Activated T-cell treated with anti-CD3 and anti-CD28 coated beads, Interleukin-2, amount 50 U/mL, for 4 hours (primary cell): Measurements from ENCODE around the gene TPPP3. TPM values are rescaled to one million over a fixed set of nuclear protein-coding genes. Genes with fewer than 3 reads are reported as not detected.

Experiments used
- ATAC-seq, 2 donors: fragments of 200-7000 bp; cut with Tn5 transposase; one replicate each; pipeline ENCODE4 v1.10.0; 2021
- DNase-seq: peaks from one replicate; pipeline ENCODE4 v3.0.0-alpha.2; 2020
- H3K27me3 Mint-ChIP-seq: one replicate; pipeline ENCODE4 v1.8.0; 2021; ENCODE audit warnings: low read depth, mixed read lengths
- H3K36me3 Mint-ChIP-seq: one replicate; pipeline ENCODE4 v1.8.0; 2022; ENCODE audit warnings: mixed read lengths; ENCODE audit not compliant: insufficient read depth
- H3K4me1 Mint-ChIP-seq: one replicate; pipeline ENCODE4 v1.8.0; 2021; ENCODE audit warnings: low read depth, mixed read lengths
- H3K4me3 Mint-ChIP-seq: one replicate; pipeline ENCODE4 v1.8.0; 2021; ENCODE audit warnings: mild to moderate bottlenecking, moderate library complexity, mixed read lengths
- H3K9me3 Mint-ChIP-seq: one replicate; pipeline ENCODE4 v1.8.0; 2021; ENCODE audit warnings: mixed read lengths
- total RNA-seq, 3 donors: library from RNA; stranded (reverse); gene quantifications; one replicate each; pipeline ENCODE4 v1.2.1, GENCODE V29; 2021

TPPP3 gene
- total RNA-seq, 3 donors from 2014 or later: 0.20 TPM; not detected in 2

GRCh38 chr16:67430977-67431774 lies 37.9 kb upstream of the TPPP3 start, which contains the start of gene HSD11B2:
Gene HSD11B2 (plus strand): TSS chr16:67431121. CDS start chr16:67431249, 128 bp downstream.
- Mint-ChIP-seq H3K36me3 (no peaks in the 10 kb centered on the region), H3K9me3 (no peaks in the 10 kb centered on the region), H3K4me3 (peak within 1 kb of the TSS; percentile 78), H3K27me3 (peaks cover 27% of the 10 kb centered on the region), H3K4me1 (peaks cover 8% of the 10 kb centered on the region)
- no peak for DNase-seq
- ATAC-seq: peak; percentile 59 to 65

DNA sequence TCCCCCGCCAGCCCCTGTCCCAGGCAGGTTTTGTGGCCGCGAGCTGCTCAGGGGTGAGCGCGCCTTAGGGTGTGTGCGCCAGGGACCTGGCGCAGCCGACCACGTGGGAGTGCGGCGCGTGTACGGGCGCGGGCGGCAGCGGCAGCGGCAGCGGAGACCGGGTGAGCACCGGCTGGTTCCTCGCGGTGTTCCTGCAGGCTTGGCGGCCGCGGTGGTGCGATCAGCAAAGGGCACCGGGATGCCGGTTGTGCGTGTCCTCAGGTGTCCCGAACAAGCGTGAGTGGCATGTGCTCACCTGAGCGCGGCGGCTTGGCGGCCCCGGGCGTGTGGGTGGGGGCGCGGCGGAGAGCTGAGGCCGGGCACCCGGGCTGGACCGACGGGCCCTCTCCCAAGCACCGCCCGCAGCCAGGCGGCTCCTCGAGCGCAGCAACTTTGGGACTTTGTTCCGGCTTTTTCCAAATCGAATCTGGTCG lies 37.2 kb upstream of the TPPP3 start:
- no peaks in the 10 kb centered on the region for H3K36me3 Mint-ChIP-seq
- DNase-seq (peak; percentile 35), ATAC-seq (peak; percentile 59 to 61)
- peaks cover 8% of the 10 kb centered on the region for H3K4me1 Mint-ChIP-seq
- H3K9me3 Mint-ChIP-seq: no peaks in the 10 kb centered on the region
- H3K27me3 Mint-ChIP-seq: peaks cover 30% of the 10 kb centered on the region
- H3K4me3 Mint-ChIP-seq: peak overlapping the region; percentile 78

DNA sequence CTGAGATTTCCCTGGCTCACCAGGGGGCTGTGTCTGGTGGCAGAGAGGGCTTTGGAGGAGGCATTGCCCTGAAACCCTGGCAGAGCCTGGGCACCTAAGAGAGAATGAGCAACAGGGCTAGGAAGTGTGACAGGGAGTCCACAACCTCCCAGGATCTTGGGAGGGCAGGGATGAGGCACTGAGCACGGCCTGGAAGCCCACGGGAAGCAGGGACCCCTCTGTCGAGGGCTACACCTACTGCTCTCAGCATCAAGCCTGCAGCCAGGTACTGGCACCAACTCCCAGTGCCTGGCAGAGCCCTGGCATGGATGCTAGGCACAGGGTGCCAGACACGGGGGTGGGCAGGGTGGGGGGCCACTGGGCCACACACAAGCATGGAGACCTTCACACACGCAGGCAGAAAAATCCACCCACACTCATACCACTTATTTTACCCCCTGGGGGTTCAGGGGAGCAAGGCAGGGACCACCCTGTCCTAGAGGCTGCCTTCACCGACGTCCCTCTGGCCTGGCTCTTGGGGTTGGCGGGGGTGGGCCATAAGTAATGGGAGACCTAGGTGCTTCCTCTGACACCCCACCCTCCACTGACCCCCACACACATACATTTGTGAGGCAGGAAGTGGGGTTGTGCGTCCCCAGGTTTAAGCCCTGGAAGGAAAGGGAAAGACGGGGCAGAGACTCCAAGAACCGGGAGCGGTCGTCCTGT lies 36.7 kb upstream of the TPPP3 start:
- Mint-ChIP-seq H3K4me3 (peak overlapping the region; percentile 78), H3K36me3 (no peaks in the 10 kb centered on the region), H3K27me3 (peaks cover 35% of the 10 kb centered on the region), H3K9me3 (no peaks in the 10 kb centered on the region), H3K4me1 (peaks cover 8% of the 10 kb centered on the region)
- no peak for DNase-seq
- peak in 1 of 2 donors; percentile 4 for ATAC-seq

GRCh38 chr16:67429053-67429798 lies 35.9 kb upstream of the TPPP3 start:
- no peak for ATAC-seq
- no peaks in the 10 kb centered on the region for H3K36me3 Mint-ChIP-seq
- peaks cover 8% of the 10 kb centered on the region for H3K4me1 Mint-ChIP-seq
- H3K4me3 Mint-ChIP-seq: peak overlapping the region; percentile 55
- no peak for DNase-seq
- H3K27me3 Mint-ChIP-seq: peaks cover 36% of the 10 kb centered on the region
- H3K9me3 Mint-ChIP-seq: no peaks in the 10 kb centered on the region

- ATAC-seq: peak; percentile 60 to 65
- Mint-ChIP-seq H3K27me3 (peaks cover 40% of the 10 kb centered on the region), H3K36me3 (no peaks in the 10 kb centered on the region), H3K4me1 (peaks cover 8% of the 10 kb centered on the region), H3K9me3 (no peaks in the 10 kb centered on the region), H3K4me3 (no peak overlapping the region)
- DNase-seq: peak; percentile 49
These were observed 34.9 kb upstream of the TPPP3 start for GRCh38 chr16:67428146-67428731.

- H3K27me3 Mint-ChIP-seq: peaks cover 40% of the 10 kb centered on the region
- no peak overlapping the region for H3K4me3 Mint-ChIP-seq
- no peaks in the 10 kb centered on the region for H3K9me3 Mint-ChIP-seq
- ATAC-seq (no peak), DNase-seq (no peak)
- H3K36me3 Mint-ChIP-seq: no peaks in the 10 kb centered on the region
- H3K4me1 Mint-ChIP-seq: peaks cover 6% of the 10 kb centered on the region
These were observed 33.7 kb upstream of the TPPP3 start for GRCh38 chr16:67426950-67427349.

DNA sequence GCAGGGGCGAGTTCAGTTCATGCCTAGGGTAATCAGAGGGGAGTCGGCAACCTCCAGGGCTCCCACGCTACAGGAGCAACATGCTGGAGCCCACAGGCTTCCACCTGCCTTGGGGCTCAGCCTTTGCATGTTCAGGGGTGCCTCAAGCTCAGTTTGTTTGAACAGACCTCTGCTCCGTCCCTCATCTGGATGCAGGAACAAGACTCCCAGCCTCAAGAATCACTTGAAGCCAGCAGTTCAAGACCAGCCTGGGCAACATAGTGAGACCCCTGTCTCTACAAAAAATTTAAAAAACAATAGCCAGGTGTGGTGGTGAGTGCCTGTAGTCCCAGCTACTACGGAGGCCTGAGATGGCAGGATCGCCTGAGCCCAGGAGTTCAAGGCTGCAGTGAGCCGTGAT lies 32.7 kb upstream of the TPPP3 start:
- ATAC-seq (no peak), DNase-seq (no peak)
- Mint-ChIP-seq H3K27me3 (peaks cover 40% of the 10 kb centered on the region), H3K9me3 (no peaks in the 10 kb centered on the region), H3K4me1 (peaks cover 3% of the 10 kb centered on the region), H3K4me3 (no peak overlapping the region), H3K36me3 (no peaks in the 10 kb centered on the region)

DNA sequence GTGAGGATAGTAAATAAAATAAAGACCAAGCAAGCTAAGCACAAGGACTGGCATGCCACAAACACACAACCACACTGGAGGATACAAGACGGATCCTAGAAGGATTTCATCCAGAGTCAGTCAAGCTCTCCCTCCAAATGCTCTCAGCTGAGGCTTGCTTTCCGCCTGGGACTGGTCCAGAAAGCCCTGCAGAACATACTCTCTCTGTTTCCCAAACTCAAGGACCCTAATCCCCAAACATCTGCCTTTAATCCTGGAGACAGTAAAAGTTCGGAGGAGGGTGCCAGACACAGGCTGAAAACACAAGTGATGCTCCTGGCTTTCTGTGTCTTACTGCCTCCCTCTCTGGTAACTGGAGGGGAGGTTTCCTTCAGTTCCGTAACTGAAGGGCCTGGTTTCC lies 32.3 kb upstream of the TPPP3 start:
- H3K4me3 Mint-ChIP-seq: no peak overlapping the region
- no peaks in the 10 kb centered on the region for H3K36me3 Mint-ChIP-seq
- peaks cover 40% of the 10 kb centered on the region for H3K27me3 Mint-ChIP-seq
- no peaks in the 10 kb centered on the region for H3K9me3 Mint-ChIP-seq
- ATAC-seq (no peak), DNase-seq (no peak)
- H3K4me1 Mint-ChIP-seq: peaks cover 3% of the 10 kb centered on the region

DNA sequence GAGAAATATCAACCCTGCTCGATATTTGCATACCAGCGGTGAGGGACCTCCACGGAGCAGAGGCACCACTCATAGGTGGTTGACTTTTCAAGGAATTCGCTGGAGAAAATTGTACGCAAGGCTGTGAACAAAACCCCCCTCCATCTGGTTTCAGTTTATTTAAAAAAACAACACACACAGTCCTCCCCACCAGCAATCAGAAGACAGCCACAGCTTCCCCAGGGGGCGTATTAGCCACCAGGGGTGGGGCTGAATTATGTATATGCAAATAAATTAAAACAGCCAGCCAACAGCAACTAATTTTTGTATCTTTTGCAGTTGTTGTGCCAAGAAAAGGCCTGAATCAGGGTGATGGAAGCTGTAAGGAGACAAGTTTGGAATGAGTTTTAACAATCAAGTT lies 31.8 kb upstream of the TPPP3 start:
- Mint-ChIP-seq H3K9me3 (no peaks in the 10 kb centered on the region), H3K4me3 (no peak overlapping the region), H3K27me3 (peaks cover 36% of the 10 kb centered on the region), H3K4me1 (no peaks in the 10 kb centered on the region), H3K36me3 (no peaks in the 10 kb centered on the region)
- no peak for ATAC-seq
- DNase-seq: no peak

GRCh38 chr16:67424261-67424615 lies 30.9 kb upstream of the TPPP3 start:
- no peaks in the 10 kb centered on the region for H3K9me3 Mint-ChIP-seq
- peaks cover 36% of the 10 kb centered on the region for H3K27me3 Mint-ChIP-seq
- no peaks in the 10 kb centered on the region for H3K4me1 Mint-ChIP-seq
- no peak overlapping the region for H3K4me3 Mint-ChIP-seq
- no peak for DNase-seq
- H3K36me3 Mint-ChIP-seq: no peaks in the 10 kb centered on the region
- no peak for ATAC-seq

- Mint-ChIP-seq H3K4me1 (no peaks in the 10 kb centered on the region), H3K9me3 (no peaks in the 10 kb centered on the region), H3K4me3 (no peak overlapping the region), H3K36me3 (no peaks in the 10 kb centered on the region), H3K27me3 (peaks cover 32% of the 10 kb centered on the region)
- no peak for DNase-seq
- ATAC-seq: no peak
These were observed 30.4 kb upstream of the TPPP3 start for GRCh38 chr16:67423611-67424260.

- no peak overlapping the region for H3K4me3 Mint-ChIP-seq
- no peaks in the 10 kb centered on the region for H3K4me1 Mint-ChIP-seq
- H3K27me3 Mint-ChIP-seq: peaks cover 31% of the 10 kb centered on the region
- ATAC-seq (no peak), DNase-seq (no peak)
- H3K9me3 Mint-ChIP-seq: no peaks in the 10 kb centered on the region
- no peaks in the 10 kb centered on the region for H3K36me3 Mint-ChIP-seq
These were observed 29.7 kb upstream of the TPPP3 start for GRCh38 chr16:67423015-67423414.

DNA sequence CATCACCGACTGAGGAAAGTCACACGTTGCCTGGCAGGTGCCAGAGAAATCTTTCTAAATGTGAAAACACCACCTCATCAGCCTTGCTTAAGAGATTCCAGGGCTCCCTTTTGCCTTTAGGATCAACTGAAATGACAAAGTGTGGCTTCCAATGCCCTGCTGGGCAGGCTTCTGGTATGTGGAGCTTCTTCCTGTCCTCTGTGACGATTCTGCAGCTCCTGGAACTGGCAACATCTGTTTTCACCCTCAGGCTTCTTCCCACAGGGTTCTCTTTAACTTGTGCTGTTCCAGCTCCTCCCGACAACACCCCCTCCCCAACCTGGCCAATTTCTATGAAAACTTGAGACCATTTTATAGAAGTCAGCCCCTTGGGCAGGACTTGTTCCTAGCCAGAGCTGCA lies 27.7 kb upstream of the TPPP3 start:
- peaks cover 41% of the 10 kb centered on the region for H3K27me3 Mint-ChIP-seq
- DNase-seq: no peak

DNA sequence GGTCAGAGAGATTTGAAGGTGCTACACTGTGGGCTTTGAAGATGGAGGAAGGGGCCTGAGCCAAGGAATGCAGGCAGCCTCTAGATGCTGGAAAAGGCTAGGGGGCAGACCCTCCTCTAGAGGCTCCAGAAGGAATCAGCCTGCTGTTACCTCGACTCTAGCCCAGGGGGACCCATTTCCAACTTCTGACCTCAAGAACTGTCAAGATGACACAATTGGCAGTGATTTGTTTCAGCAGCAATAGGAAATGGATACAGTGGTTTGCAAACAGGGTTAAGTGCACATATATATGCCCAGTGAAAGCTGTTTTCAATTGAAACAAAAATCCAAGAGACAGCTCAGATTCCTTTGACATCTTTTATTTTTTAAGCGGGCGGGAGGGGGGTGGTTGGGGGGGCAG lies 26.6 kb upstream of the TPPP3 start:
- ATAC-seq: no peak
- DNase-seq: no peak
- no peak overlapping the region for H3K4me3 Mint-ChIP-seq
- no peaks in the 10 kb centered on the region for H3K36me3 Mint-ChIP-seq
- H3K9me3 Mint-ChIP-seq: no peaks in the 10 kb centered on the region
- peaks cover 39% of the 10 kb centered on the region for H3K27me3 Mint-ChIP-seq
- H3K4me1 Mint-ChIP-seq: peaks cover 9% of the 10 kb centered on the region

More for the DNA sequence above, 27.7 kb upstream of the TPPP3 start:
- no peak for ATAC-seq
- H3K4me1 Mint-ChIP-seq: peaks cover 6% of the 10 kb centered on the region
- no peaks in the 10 kb centered on the region for H3K36me3 Mint-ChIP-seq
- no peaks in the 10 kb centered on the region for H3K9me3 Mint-ChIP-seq
- H3K4me3 Mint-ChIP-seq: no peak overlapping the region
